Right renal pelvis (tissue), 4 donors: ENCODE data around the gene ALPP. TPM values are rescaled to one million over a fixed set of nuclear protein-coding genes. Genes with fewer than 3 reads are reported as not detected.
"Not testable (repeated sequence)": the region's sequence is repeated elsewhere in the genome, so short reads cannot be mapped to it uniquely, and the experiment has no call there.

ENCODE experiments used
- DNase-seq, 4 donors: peaks; one replicate each; pipeline ENCODE4 v3.0.0-alpha.2; 2013; ENCODE audit warnings: low read depth in 4 of 4, low spot score in 3 of 4, missing footprints in 1 of 4
- polyA plus RNA-seq, 4 donors: library from polyadenylated mRNA; unstranded; fragments of 120-200 nt; gene quantifications; one replicate each; pipeline ENCODE4 v1.2.1, GENCODE V29; 2013; ENCODE audit not compliant: insufficient read length in 4 of 4

Gene ALPP
- polyA plus RNA-seq, 4 donors, result not detected

DNA sequence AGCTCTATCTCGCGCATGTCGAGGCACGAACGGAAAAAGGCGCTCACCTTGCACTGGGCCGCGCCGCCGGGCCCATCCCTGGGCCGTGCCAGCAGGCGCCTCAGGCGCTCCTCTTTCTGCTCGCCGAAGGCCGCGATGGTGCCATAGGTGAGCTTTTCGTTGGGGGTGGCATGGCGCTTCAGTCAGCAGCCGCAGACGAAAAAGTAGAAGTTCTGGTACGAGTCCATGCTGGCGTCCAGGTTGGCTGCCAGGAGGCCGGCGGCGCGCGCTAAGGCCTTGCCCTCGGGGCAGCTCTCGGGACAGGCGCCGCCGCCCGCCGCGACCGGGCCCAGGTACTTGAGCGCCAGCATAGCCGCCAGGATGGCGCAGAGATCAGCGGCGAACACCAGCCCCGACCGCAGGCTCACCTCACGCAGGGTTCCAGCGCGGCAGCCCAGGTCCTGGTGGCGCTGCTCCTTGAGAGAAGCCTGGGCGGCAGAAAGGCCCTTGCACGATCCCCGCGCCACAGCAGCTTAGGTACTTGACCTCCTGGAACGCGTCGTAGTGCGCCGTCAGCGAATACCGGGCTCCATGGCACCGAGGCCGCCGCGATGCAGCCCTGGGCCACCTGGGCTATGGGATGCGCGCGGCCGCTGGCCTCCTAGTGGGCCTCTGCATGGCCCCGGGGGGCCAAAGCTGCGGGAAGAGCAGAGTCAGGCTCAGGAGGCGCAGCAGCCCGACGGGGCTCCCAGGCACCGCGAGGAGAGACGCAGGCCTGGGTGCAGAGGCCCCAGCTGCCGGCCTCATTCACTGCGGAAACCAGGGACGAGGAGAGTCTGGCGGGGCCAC is 40.9 kb downstream of the ALPP start:
- no peak for DNase-seq

DNA sequence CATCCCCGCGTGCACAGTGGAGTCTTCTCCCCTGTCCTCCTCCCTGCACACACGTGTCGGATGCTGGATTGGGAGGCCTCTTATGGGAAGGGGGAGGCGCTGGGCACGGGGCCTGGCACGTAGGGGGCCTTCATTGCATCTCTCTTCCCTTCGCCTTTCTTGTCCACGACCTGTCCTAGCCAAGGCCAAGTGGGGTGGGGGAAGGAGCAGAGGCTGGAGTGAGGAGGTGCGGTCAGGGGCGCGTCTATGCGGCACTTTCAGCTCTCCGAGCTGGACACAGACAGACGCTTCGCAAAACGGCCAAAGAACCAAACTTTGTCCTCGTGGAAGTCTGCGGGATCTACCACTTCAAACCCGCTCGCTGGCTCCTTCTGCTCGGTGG is 41.5 kb downstream of the ALPP start:
- DNase-seq, result no peak

DNA sequence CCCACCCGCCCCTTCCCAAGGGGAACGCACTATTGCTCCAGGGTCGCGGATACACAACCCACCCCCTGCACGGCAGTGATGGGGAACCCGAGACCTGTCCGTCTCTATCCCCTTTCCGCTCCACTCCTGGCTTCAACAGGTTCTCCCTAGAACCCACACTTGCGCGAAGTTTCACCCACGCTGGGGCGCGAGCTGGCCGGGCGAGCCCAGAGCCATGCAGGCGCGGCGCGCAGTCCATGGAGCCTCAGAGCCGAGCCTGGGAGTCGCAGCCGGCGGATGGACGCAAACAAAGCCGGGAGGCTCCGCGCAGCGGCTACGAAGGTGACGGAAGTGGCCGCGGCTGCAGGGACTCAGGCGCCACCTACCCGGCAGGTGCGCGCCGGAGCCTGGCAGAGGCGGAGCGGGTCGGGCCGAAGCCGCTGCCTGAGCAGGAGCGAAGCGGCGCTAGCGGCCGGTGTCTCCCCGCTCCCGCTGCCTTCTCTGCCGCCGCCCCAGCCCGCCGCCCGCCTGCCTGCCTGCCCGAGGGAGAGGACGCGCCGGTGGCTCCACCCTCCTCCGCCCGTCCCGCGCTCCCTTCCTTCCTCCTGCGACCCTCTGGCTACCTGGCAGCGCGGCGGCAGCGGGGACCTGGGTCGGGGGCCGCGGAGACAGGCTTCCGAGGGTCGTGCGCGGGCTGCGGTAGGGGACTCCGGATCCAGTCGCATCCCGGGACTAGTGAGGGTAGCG is 42.1 kb downstream of the ALPP start:
- DNase-seq, result peak in 1 of 4 donors; percentile 23

DNA sequence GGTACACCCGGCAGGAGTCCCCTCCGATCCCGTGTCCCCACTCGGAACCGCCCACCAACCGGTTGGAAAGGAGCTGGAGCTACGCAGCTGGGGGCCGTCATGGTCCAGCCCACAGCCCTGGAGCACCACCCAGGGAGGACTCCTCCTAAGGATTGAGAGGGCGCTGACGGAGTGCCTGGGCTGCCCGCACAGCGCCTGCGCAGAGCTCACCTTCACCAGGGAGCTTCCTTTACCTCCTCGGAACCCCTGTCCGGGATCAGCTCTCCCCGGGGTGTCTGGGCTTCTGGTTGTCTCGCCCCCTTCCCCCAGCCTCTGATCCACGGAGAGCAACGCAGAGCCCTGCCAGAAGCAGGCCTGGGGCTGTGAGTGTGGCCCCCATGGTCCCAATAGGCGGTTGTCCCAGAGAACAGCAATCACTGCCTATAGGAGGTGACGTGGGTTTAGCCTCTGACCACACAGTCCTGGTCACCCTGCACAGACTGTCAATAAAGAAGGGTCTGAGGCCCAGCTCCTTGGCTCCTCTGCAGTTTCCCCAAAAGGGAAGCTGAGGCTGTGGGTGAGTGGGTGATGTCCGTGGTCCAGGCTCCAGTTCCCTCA is 42.7 kb downstream of the ALPP start:
- DNase-seq, result no peak

DNA sequence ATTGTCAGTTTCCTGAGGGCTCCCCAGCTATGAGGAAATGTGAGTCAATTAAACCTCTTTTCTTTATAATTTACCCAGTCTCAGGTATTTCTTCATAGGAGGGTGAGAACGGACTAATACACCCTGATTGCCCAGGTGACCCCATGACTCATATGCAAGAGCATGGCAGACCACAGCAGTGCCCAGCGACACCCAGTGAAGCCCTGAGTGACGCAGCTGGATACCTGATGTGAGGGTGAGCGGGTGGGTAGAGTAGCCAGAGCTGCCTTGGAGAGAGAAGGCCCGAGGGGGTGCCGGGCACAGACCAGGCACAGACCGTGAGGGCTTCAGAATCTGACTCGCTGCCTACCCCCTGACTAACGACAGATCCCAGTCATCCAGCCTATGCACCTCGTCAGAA is 43.5 kb downstream of the ALPP start:
- no peak for DNase-seq

DNA sequence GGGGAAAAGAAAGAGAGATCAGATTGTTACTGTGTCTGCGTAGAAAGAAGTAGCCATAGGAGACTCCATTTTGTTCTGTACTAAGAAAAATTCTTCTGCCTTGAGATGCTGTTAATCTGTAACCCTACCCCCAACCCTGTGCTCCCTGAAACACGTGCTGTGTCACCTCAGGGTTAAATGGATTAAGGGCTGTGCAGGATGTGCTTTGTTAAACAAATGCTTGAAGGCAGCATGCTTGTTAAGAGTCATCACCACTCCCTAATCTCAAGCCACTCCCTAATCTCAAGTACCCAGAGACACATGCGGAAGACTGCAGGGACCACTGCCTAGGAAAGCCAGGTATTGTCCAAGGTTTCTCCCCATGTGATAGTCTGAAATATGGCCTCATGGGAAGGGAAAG is 44.4 kb downstream of the ALPP start:
- not testable (repeated sequence) for DNase-seq

DNA sequence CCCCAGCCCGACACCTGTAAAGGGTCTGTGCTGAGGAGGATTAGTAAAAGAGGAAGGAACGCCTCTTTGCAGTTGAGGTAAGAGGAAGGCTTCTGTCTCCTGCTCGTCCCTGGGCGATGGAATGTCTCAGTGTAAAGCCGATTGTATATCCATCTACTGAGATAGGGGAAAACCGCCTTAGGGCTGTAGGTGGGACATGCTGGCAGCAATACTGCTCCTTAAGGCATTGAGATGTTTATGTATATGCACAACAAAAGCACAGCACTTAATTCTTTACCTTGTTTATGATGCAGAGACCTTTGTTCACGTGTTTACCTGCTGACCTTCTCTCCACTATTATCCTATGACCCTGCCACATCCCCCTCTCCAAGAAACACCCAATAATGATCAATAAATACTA is 44.9 kb downstream of the ALPP start:
- not testable (repeated sequence) for DNase-seq

DNA sequence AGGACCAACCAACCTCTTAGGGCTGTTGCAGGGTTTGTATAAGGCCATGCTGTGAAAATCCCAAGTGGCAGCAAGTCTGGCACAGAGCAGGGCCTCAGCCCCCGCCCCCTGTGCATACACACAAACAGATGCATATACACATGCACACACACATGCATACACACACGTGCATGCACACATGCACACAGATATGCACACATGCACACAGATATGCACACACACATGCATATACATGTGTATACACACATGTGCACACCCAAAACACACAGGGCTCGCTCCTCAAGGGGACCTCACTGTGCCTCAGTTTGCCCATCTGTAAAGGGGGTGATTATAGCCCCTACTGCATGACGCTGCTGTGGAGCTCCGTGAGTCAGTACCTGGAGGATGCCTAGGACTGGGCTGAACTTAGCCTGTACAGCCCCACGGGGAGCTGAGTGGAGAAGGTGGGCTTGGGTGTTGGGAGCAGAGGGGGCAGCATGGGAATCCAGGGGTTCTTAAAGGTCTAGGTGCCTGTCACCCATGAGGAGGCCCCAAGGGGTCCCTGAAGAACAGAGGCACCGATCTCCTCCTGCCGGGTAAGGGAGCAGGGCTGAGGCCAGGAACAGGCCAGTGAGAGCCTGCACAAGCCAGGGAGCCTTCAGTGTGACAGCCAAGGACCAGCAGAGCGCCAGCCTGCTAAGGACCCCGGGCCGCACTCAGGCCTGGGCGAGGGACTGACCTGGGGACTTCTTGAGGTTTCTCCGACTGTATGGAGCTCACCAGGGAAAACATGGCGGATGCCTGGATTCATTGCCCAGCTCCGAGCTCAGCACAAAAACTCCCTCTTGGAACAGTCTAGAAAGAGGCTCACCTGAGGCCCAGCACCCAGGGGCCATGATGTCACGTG is 53.4 kb downstream of the ALPP start:
- no peak for DNase-seq

Other genes starting within 250 kb of the ALPP start
- gene ALPG, start 28.1 kb downstream of the ALPP start, polyA plus RNA-seq, result under 1 TPM in 1 of 4 donors, not detected in 3; 0.04 TPM
- under 1 TPM in 2 of 4 donors, not detected in 2; 0.06 to 0.10 TPM for gene ALPI, start 77.4 kb downstream of the ALPP start, polyA plus RNA-seq
- gene ECEL1, start 109.1 kb downstream of the ALPP start, polyA plus RNA-seq, result 10 to 100 TPM in 3 of 4 donors, 1 to 10 TPM in 1; 4.7 to 19.4 (median 12.5) TPM
- gene PRSS56, start 141.6 kb downstream of the ALPP start, polyA plus RNA-seq, result under 1 TPM in 1 of 4 donors, not detected in 3; 0.23 TPM
- under 1 TPM; 0.32 to 0.65 (median 0.39) TPM for gene CHRND, start 147.4 kb downstream of the ALPP start, polyA plus RNA-seq
- 1 to 10 TPM in 2 of 4 donors, under 1 TPM in 2; 0.81 to 1.1 (median 1.0) TPM for gene CHRNG, start 160.9 kb downstream of the ALPP start, polyA plus RNA-seq
- 10 to 100 TPM; 10.9 to 14.4 (median 13.8) TPM for gene TIGD1, start 171.8 kb downstream of the ALPP start, polyA plus RNA-seq
- gene EIF4E2, start 171.9 kb downstream of the ALPP start, polyA plus RNA-seq, result 100 to 1,000 TPM in 3 of 4 donors, 10 to 100 TPM in 1; 99.0 to 102 (median 101) TPM